ENCODE results near the gene MCTP1. TPM values are rescaled to one million over a fixed set of nuclear protein-coding genes. Genes with fewer than 3 reads are reported as not detected.
A peak's percentile ranks its signal among the peaks of the same experiment; 100 is the strongest.

Gene MCTP1
- total and polyA plus RNA-seq, 9 of the 15 experiments (the other 6 are each of a cell fraction or from before 2014, with no cell fraction given), result 0.04 to 0.93 (median 0.06) TPM; not detected in 4

DNA sequence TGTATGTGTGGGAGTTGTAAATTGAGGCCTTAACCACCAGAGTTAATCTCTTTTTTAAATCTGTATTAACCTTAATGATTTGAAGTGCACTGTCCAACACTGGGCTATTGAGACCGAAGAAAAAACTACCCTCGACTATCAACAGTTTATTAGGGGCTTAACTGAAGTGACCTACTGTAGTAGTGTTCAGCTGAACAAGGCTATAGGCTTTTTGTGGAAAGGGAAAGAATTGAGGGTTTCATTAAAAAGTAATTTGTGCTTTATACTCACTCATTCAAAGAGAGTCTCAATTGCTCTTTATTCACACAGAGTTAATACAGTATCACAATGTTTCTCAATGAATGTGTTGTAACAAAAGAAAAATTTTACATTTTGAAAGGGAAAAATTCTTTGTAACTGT lies 399.0 kb downstream of the MCTP1 start (continued):
- TF ChIP-seq, protein P1, sequence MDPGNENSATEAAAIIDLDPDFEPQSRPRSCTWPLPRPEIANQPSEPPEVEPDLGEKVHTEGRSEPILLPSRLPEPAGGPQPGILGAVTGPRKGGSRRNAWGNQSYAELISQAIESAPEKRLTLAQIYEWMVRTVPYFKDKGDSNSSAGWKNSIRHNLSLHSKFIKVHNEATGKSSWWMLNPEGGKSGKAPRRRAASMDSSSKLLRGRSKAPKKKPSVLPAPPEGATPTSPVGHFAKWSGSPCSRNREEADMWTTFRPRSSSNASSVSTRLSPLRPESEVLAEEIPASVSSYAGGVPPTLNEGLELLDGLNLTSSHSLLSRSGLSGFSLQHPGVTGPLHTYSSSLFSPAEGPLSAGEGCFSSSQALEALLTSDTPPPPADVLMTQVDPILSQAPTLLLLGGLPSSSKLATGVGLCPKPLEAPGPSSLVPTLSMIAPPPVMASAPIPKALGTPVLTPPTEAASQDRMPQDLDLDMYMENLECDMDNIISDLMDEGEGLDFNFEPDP (CRISPR knock-in tag; IDR thresholded peaks at IDR 0.05), result no peak
- no peak for TF ChIP-seq GTF2F1 (IDR thresholded peaks at IDR 0.05; ENCODE audit: low read depth, low read length)
- TF ChIP-seq, protein P2, sequence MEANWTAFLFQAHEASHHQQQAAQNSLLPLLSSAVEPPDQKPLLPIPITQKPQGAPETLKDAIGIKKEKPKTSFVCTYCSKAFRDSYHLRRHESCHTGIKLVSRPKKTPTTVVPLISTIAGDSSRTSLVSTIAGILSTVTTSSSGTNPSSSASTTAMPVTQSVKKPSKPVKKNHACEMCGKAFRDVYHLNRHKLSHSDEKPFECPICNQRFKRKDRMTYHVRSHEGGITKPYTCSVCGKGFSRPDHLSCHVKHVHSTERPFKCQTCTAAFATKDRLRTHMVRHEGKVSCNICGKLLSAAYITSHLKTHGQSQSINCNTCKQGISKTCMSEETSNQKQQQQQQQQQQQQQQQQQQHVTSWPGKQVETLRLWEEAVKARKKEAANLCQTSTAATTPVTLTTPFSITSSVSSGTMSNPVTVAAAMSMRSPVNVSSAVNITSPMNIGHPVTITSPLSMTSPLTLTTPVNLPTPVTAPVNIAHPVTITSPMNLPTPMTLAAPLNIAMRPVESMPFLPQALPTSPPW (CRISPR knock-in tag; IDR thresholded peaks at IDR 0.05), result no peak
- no peak for TF ChIP-seq ZNF76 (CRISPR knock-in tag; IDR thresholded peaks at IDR 0.05; ENCODE audit: borderline replicate concordance)
- no peak for TF ChIP-seq MECOM (CRISPR knock-in tag; IDR thresholded peaks at IDR 0.05)

DNA sequence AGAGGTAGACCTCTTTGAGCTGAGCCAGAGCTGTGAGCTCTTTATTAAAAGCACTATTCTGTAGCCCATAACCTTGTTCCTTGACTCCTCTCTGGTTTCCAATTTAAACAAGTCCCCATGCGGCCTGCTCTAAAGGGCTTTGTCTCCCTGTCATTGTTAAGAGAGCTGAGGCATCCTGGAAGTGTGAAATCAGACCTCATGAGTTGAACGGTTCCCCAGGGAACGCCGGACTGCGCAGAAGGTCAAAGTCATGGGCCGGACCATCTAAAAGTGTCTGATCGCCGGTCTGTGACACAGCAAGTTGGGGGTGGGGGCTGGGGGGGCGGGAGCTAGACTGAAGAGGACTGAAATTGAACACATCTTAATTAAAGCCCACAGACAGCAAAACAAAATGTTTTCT lies 400.6 kb downstream of the MCTP1 start:
- ATAC-seq (no peak), DNase-seq (ENCODE audit: extremely low read depth in 1 of 4, low spot score in 3 of 4) (peak in 1 of 4 experiments; percentile 2), FAIRE-seq (no peak)
- Histone ChIP-seq H3K9me1 (ENCODE audit: control insufficient read depth, insufficient read depth, low read length) (no peaks in the 10 kb centered on the region), H3K9ac (ENCODE audit: insufficient read depth in 1 of 2, low read depth in 2 of 2, low read length in 2 of 2) (no peak overlapping the region), H3K9me3 (replicated peaks; ENCODE audit: control insufficient read depth, insufficient read depth, low read depth, low read length) (no peaks in the 10 kb centered on the region), H4K20me1 (replicated peaks; ENCODE audit: control insufficient read depth, insufficient read depth, low read length) (no peaks in the 10 kb centered on the region), H3K4me2 (ENCODE audit: insufficient read depth, low read length) (no peak overlapping the region), H3K27ac (ENCODE audit: extremely low read depth, low read depth, low read length) (no peak overlapping the region), H2AFZ (ENCODE audit: low read depth, low read length) (no peak overlapping the region), H3K79me2 (ENCODE audit: control insufficient read depth, insufficient read depth, low read length) (no peaks in the 10 kb centered on the region), H3K4me1 (replicated peaks in 1 of 2; ENCODE audit: control insufficient read depth in 2 of 2, insufficient read depth in 2 of 2, low read length in 2 of 2) (no peaks in the 10 kb centered on the region), H3K4me3 (no peak overlapping the region), H3K27me3 (ENCODE audit: control insufficient read depth in 2 of 2, insufficient read depth in 2 of 2, low read length in 2 of 2) (no peaks in the 10 kb centered on the region), H3K36me3 (ENCODE audit: control insufficient read depth, insufficient read depth, low read length) (no peaks in the 10 kb centered on the region)
- POLR2A ChIA-PET, result no interaction called here
- CTCF ChIA-PET (ENCODE audit: low intra/inter-chr PET ratio), result no interaction called here
- BruUV-seq (replicated peaks), result no TSS peak
- in situ Hi-C loops (cut with MboI) (no loop called here), intact Hi-C loops (cut with micrococcal nuclease) (no loop called here)
- 2% methylated on average over 9 of the region's 9 CpGs for WGBS (ENCODE audit: insufficient coverage, low coverage, missing lambda C conversion rate)
- no peak for TF ChIP-seq HMGN3 (IDR thresholded peaks at IDR 0.05; ENCODE audit: borderline replicate concordance, extremely low read depth, insufficient read length, low read depth, low read length)
- no peak for TF ChIP-seq DPF2 (IDR thresholded peaks at IDR 0.05)
- TF ChIP-seq, protein P3, sequence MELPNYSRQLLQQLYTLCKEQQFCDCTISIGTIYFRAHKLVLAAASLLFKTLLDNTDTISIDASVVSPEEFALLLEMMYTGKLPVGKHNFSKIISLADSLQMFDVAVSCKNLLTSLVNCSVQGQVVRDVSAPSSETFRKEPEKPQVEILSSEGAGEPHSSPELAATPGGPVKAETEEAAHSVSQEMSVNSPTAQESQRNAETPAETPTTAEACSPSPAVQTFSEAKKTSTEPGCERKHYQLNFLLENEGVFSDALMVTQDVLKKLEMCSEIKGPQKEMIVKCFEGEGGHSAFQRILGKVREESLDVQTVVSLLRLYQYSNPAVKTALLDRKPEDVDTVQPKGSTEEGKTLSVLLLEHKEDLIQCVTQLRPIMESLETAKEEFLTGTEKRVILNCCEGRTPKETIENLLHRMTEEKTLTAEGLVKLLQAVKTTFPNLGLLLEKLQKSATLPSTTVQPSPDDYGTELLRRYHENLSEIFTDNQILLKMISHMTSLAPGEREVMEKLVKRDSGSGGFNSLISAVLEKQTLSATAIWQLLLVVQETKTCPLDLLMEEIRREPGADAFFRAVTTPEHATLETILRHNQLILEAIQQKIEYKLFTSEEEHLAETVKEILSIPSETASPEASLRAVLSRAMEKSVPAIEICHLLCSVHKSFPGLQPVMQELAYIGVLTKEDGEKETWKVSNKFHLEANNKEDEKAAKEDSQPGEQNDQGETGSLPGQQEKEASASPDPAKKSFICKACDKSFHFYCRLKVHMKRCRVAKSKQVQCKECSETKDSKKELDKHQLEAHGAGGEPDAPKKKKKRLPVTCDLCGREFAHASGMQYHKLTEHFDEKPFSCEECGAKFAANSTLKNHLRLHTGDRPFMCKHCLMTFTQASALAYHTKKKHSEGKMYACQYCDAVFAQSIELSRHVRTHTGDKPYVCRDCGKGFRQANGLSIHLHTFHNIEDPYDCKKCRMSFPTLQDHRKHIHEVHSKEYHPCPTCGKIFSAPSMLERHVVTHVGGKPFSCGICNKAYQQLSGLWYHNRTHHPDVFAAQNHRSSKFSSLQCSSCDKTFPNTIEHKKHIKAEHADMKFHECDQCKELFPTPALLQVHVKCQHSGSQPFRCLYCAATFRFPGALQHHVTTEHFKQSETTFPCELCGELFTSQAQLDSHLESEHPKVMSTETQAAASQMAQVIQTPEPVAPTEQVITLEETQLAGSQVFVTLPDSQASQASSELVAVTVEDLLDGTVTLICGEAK (IDR thresholded peaks at IDR 0.05), result no peak
- TF ChIP-seq, protein P3 (CRISPR knock-in tag; IDR thresholded peaks at IDR 0.05), result no peak
